Esophagus muscularis mucosa (tissue), 4 donors: ENCODE data around the gene PCDH15. TPM values are rescaled to one million over a fixed set of nuclear protein-coding genes. Genes with fewer than 3 reads are reported as not detected.
"Not testable (repeated sequence)": the region's sequence is repeated elsewhere in the genome, so short reads cannot be mapped to it uniquely, and the experiment has no call there.

Experiments
- DNase-seq: peaks from one replicate; pipeline ENCODE4 v3.0.0-alpha.2; 2017; ENCODE audit errors: extremely low spot score
- H3K27ac ChIP-seq, 4 donors: fragments of 200-600 bp; sonication (generic); replicated peaks in 1 of 4; 1 replicate in 3 of 4; 2 replicates in 1 of 4; pipeline ENCODE4 v1.5.1; 2016 to 2019; ENCODE audit warnings: mild to moderate bottlenecking in 1 of 4
- H3K27me3 ChIP-seq, 4 donors: fragments of 200-600 bp; sonication (generic); one replicate each; pipeline versions ENCODE4 v1.5.1 to v1.6.0; 2016 to 2019
- H3K36me3 ChIP-seq, 4 donors: fragments of 200-600 bp; sonication (generic); one replicate each; pipeline ENCODE4 v1.5.1; 2016 to 2019
- H3K4me1 ChIP-seq, 4 donors: fragments of 200-600 bp; sonication (generic); one replicate each; pipeline ENCODE4 v1.5.1; 2016 to 2019
- H3K4me3 ChIP-seq, 4 donors: fragments of 200-600 bp; sonication (generic); 1 replicate in 2 of 4; 2 replicates in 2 of 4; pipeline ENCODE4 v1.5.1; 2016 to 2019; ENCODE audit warnings: mild to moderate bottlenecking in 4 of 4, moderate library complexity in 1 of 4
- H3K9me3 ChIP-seq, 4 donors: fragments of 200-600 bp; sonication (generic); 1 replicate in 3 of 4; 2 replicates in 1 of 4; pipeline ENCODE4 v1.5.1; 2016 to 2019
- CTCF ChIP-seq, 3 experiments: fragments of 200-600 bp in 2 of 3; fragments of 450-650 bp in 1 of 3; sonication (generic) in 2 of 3; IDR thresholded peaks; one replicate each; pipeline ENCODE4 v1.5.1; 2017 to 2019; ENCODE audit warnings: antibody characterized with exemption in 3 of 3, mild to moderate bottlenecking in 2 of 3, moderate library complexity in 1 of 3
- EP300 ChIP-seq: sonication (generic); formaldehyde crosslinking; IDR thresholded peaks from one replicate; pipeline ENCODE4 v1.6.1; 2017; ENCODE audit warnings: antibody characterized with exemption
- POLR2A ChIP-seq: fragments of 450-650 bp; IDR thresholded peaks from one replicate; pipeline ENCODE4 v1.6.1; 2017; ENCODE audit warnings: antibody characterized with exemption, moderate library complexity, mild to moderate bottlenecking, low read depth
- POLR2AphosphoS5 ChIP-seq, 2 donors: sonication (generic); formaldehyde crosslinking; IDR thresholded peaks; one replicate each; pipeline ENCODE4 v1.6.1; 2017; ENCODE audit warnings: antibody characterized with exemption in 2 of 2
- WGBS: methylation state at CpG from one replicate; pipeline ENCODE4 v1.1.5; 2018; 5-methylcytosine and 5-hydroxymethylcytosine counted together
- intact Hi-C: fragments of 100-400 bp; cut with DNase I; formaldehyde crosslinking; loops from one replicate; pipeline ENCODE4 v1.15.1; 2023
- total RNA-seq, 4 donors: library from RNA; depleted of rRNA; stranded (reverse); fragments of >200 nt; gene quantifications; one replicate each; pipeline versions ENCODE4 v1.1.0 to v1.2.1, GENCODE V29; 2016

The PCDH15 gene
- total RNA-seq, 4 donors from 2014 or later: 0.13 to 0.50 TPM; not detected in 2

- no peak for TF ChIP-seq POLR2A
- no peak for TF ChIP-seq CTCF (IDR thresholded peaks at IDR 0.05)
- TF ChIP-seq EP300: no peak
- no peak for TF ChIP-seq POLR2AphosphoS5 (IDR thresholded peaks at IDR 0.05)
- no peaks in the 10 kb centered on the region for H3K36me3 ChIP-seq
- H3K9me3 ChIP-seq: no peaks in the 10 kb centered on the region
- 74% methylated on average over 6 of the region's 6 CpGs for WGBS
- H3K4me3 ChIP-seq: no peak overlapping the region
- H3K4me1 ChIP-seq: no peaks in the 10 kb centered on the region
- H3K27me3 ChIP-seq: no peaks in the 10 kb centered on the region
- intact Hi-C loops: no loop called here
- DNase-seq: no peak
- H3K27ac ChIP-seq: no peak overlapping the region
These were observed 405.0 kb downstream of the PCDH15 start for GRCh38 chr10:54396031-54396430.

GRCh38 chr10:54394598-54394997, 406.4 kb downstream of the PCDH15 start:
- H3K36me3 ChIP-seq, H3K9me3 ChIP-seq, H3K4me1 ChIP-seq, H3K27ac ChIP-seq, intact Hi-C loops, H3K4me3 ChIP-seq, DNase-seq, H3K27me3 ChIP-seq: not testable (repeated sequence)
- WGBS: 84% methylated on average over 6 of the region's 6 CpGs

- intact Hi-C loops: no loop called here
- 77% methylated on average over 1 of the region's 1 CpG for WGBS
- Histone ChIP-seq H3K9me3 (no peaks in the 10 kb centered on the region), H3K36me3 (no peaks in the 10 kb centered on the region), H3K27me3 (no peaks in the 10 kb centered on the region), H3K27ac (no peak overlapping the region), H3K4me1 (no peaks in the 10 kb centered on the region), H3K4me3 (no peak overlapping the region)
- TF ChIP-seq CTCF (IDR thresholded peaks at IDR 0.05) (no peak), POLR2AphosphoS5 (IDR thresholded peaks at IDR 0.05) (no peak)
- no peak for DNase-seq
These were observed 428.9 kb downstream of the PCDH15 start for GRCh38 chr10:54372179-54372578.

- Histone ChIP-seq H3K4me1 (no peaks in the 10 kb centered on the region), H3K27ac (no peak overlapping the region), H3K36me3 (no peaks in the 10 kb centered on the region), H3K4me3 (no peak overlapping the region), H3K27me3 (no peaks in the 10 kb centered on the region), H3K9me3 (no peaks in the 10 kb centered on the region)
- WGBS: 87% methylated on average over 3 of the region's 3 CpGs
- TF ChIP-seq POLR2A (no peak), POLR2AphosphoS5 (IDR thresholded peaks at IDR 0.05) (no peak), EP300 (no peak)
- DNase-seq: no peak
- intact Hi-C loops: no loop called here
These were observed 432.0 kb downstream of the PCDH15 start for GRCh38 chr10:54368984-54369383.

- intact Hi-C loops: no loop called here
- Histone ChIP-seq H3K9me3 (no peaks in the 10 kb centered on the region), H3K4me1 (no peaks in the 10 kb centered on the region), H3K4me3 (no peak overlapping the region), H3K27me3 (no peaks in the 10 kb centered on the region), H3K36me3 (no peaks in the 10 kb centered on the region), H3K27ac (no peak overlapping the region)
- TF ChIP-seq POLR2AphosphoS5 (IDR thresholded peaks at IDR 0.05) (no peak), CTCF (IDR thresholded peaks at IDR 0.05) (no peak), EP300 (no peak), POLR2A (no peak)
- no peak for DNase-seq
- 61% methylated on average over 1 of the region's 1 CpG for WGBS
These were observed 437.6 kb downstream of the PCDH15 start for GRCh38 chr10:54363390-54363789.

GRCh38 chr10:54342058-54342457, 459.0 kb downstream of the PCDH15 start:
- no peak for DNase-seq
- TF ChIP-seq POLR2A (no peak), EP300 (no peak), POLR2AphosphoS5 (IDR thresholded peaks at IDR 0.05) (no peak), CTCF (IDR thresholded peaks at IDR 0.05) (no peak)
- intact Hi-C loops: no loop called here
- WGBS: 66% methylated on average over 2 of the region's 2 CpGs
- Histone ChIP-seq H3K9me3 (no peaks in the 10 kb centered on the region), H3K4me3 (no peak overlapping the region), H3K4me1 (no peaks in the 10 kb centered on the region), H3K27me3 (no peaks in the 10 kb centered on the region), H3K36me3 (no peaks in the 10 kb centered on the region), H3K27ac (no peak overlapping the region)
